Ishikawa (cell line): ENCODE data around the gene CEP128.

ENCODE experiments used
- CEBPB ChIP-seq: IDR thresholded peaks from 2 replicates; pipeline ENCODE4 v1.6.1; 2012
- CREB1 ChIP-seq: IDR thresholded peaks from 2 replicates; pipeline ENCODE4 v1.6.1; 2012; ENCODE audit warnings: low read depth
- EGR1 ChIP-seq: IDR thresholded peaks from 2 replicates; pipeline ENCODE4 v1.6.1; 2012
- EP300 ChIP-seq: IDR thresholded peaks from 2 replicates; pipeline ENCODE4 v1.6.1; 2012; ENCODE audit warnings: borderline replicate concordance
- FOXM1 ChIP-seq: IDR thresholded peaks from 2 replicates; pipeline ENCODE4 v1.6.1; 2012; ENCODE audit warnings: low read depth, borderline replicate concordance
- NFIC ChIP-seq: IDR thresholded peaks from 2 replicates; pipeline ENCODE4 v1.6.1; 2012
- RAD21 ChIP-seq: IDR thresholded peaks from 2 replicates; pipeline ENCODE4 v1.6.1; 2012; ENCODE audit warnings: low read depth
- TAF1 ChIP-seq: IDR thresholded peaks from 2 replicates; pipeline ENCODE4 v1.6.1; 2012; ENCODE audit warnings: low read depth, mild to moderate bottlenecking
- TCF12 ChIP-seq: IDR thresholded peaks from 2 replicates; pipeline ENCODE4 v1.6.1; 2012; ENCODE audit warnings: low read depth
- TEAD4 ChIP-seq: IDR thresholded peaks from 2 replicates; pipeline ENCODE4 v1.6.1; 2012
- YY1 ChIP-seq: IDR thresholded peaks from 2 replicates; pipeline ENCODE4 v1.6.1; 2012; ENCODE audit warnings: low read depth
- ZBTB7A ChIP-seq: IDR thresholded peaks from 2 replicates; pipeline ENCODE4 v1.6.1; 2012; ENCODE audit warnings: low read depth
- TF ChIP-seq, protein P1 (sequence below): IDR thresholded peaks from 2 replicates; pipeline ENCODE4 v1.6.1; 2012; ENCODE audit warnings: low read depth, mild to moderate bottlenecking
- TF ChIP-seq, protein P2 (sequence below): IDR thresholded peaks from 2 replicates; pipeline ENCODE4 v1.6.1; 2012
- TF ChIP-seq, protein P3 (sequence below): IDR thresholded peaks from 2 replicates; pipeline ENCODE4 v1.6.1; 2012

CEP128 gene

DNA sequence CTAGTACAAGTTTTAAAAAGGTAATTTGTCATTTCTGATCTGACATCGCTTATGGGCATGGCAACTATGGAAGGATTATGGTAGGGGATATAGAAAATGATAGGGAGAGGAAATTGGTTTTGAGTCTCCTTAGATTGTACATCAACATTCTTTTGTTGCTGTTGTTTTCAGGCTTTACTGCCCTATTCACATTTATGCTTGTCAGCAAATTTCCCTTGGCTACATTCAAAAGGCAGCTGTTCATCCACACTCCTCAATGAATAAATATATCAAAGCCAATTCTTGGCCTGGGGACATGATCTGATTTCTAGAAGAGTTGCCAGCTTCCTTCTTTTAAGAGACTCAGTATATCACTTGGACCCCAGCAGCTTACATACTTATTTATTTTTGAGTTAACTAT lies 283.4 kb downstream of the CEP128 start:
- TF ChIP-seq FOXM1 (no peak), CREB1 (no peak)

DNA sequence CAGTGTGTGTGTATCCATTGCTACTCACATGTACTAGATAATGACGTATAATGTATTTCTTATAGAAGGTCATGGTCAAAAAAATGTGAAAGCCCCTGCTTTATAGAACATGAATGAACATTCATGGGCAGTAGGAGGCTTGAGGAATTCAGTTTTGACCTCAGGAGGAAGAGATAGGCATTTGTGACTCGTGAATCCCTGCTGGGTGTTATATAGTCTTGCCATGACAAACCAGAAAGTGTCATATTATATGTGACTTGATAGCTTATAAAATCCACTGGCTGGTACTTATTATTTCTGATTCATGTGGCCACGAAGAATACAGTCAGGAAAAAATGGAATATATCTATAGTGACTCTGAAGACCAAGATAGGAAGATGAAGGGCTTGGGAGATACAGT lies 287.6 kb downstream of the CEP128 start:
- TF ChIP-seq TEAD4 (no peak), RAD21 (no peak), NFIC (no peak), EGR1 (no peak), YY1 (no peak), CREB1 (no peak)
- TF ChIP-seq, protein P1, sequence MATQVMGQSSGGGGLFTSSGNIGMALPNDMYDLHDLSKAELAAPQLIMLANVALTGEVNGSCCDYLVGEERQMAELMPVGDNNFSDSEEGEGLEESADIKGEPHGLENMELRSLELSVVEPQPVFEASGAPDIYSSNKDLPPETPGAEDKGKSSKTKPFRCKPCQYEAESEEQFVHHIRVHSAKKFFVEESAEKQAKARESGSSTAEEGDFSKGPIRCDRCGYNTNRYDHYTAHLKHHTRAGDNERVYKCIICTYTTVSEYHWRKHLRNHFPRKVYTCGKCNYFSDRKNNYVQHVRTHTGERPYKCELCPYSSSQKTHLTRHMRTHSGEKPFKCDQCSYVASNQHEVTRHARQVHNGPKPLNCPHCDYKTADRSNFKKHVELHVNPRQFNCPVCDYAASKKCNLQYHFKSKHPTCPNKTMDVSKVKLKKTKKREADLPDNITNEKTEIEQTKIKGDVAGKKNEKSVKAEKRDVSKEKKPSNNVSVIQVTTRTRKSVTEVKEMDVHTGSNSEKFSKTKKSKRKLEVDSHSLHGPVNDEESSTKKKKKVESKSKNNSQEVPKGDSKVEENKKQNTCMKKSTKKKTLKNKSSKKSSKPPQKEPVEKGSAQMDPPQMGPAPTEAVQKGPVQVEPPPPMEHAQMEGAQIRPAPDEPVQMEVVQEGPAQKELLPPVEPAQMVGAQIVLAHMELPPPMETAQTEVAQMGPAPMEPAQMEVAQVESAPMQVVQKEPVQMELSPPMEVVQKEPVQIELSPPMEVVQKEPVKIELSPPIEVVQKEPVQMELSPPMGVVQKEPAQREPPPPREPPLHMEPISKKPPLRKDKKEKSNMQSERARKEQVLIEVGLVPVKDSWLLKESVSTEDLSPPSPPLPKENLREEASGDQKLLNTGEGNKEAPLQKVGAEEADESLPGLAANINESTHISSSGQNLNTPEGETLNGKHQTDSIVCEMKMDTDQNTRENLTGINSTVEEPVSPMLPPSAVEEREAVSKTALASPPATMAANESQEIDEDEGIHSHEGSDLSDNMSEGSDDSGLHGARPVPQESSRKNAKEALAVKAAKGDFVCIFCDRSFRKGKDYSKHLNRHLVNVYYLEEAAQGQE, result no peak

DNA sequence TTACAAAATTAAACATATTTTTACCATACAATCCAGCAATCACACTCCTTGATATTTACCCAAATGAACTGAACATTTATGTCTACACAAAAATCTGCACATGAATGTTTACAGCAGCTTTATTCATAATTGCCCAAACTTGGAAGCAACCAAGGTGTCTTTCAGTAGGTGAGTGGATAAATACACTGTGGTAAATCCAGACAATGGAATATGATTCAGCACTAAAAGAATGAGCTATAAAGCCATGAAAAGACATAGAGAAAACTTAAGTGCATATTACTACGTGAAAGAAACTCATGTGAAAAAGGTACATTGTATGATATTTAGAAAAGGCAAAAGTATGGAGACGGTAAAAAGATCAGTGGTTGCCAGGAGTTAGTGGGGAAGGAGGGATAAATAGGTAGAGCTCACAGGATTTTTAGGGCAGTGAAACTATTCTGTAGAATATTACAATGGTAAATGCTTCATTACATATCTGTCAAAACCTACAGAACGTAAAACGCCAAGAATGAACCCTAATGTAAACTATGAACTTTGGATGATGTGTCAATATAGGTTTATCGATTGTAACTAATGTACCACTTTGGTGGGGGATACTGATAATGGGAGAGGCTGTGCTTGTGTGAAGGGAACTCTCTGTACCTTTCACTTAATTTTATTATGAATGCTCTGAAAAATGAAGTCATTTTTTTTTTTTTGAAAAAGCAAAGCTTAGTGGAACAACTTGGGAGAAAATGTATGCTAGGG lies 295.7 kb downstream of the CEP128 start:
- TF ChIP-seq TAF1, result no peak
- TF ChIP-seq TCF12, result no peak
- TF ChIP-seq TEAD4, result no peak
- TF ChIP-seq RAD21, result no peak
- no peak for TF ChIP-seq YY1
- no peak for TF ChIP-seq EP300
- TF ChIP-seq, protein P1, result no peak

DNA sequence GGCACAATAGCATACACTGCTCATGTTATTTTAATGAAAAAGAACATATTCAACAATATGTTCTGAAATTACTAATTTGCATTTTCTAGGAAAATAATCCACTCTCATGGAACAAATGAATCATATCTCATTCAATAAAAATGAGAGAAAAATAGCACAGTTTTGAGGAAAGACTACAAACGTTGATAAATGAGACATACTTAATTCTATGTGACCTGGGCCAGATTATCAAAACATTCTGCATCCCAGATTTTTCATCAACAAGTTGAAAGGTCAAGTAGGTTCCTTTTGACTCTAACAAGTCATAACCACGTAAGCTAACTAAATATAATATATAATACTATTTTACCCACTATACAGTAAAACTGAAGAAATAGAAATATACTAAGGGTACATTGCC lies 296.7 kb downstream of the CEP128 start:
- TF ChIP-seq, protein P2, sequence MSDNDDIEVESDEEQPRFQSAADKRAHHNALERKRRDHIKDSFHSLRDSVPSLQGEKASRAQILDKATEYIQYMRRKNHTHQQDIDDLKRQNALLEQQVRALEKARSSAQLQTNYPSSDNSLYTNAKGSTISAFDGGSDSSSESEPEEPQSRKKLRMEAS, result no peak
- TF ChIP-seq EGR1 (no peak), CEBPB (no peak), CREB1 (no peak), TCF12 (no peak), FOXM1 (no peak), TEAD4 (no peak), ZBTB7A (no peak), TAF1 (no peak), YY1 (no peak), EP300 (no peak), NFIC (no peak)
- TF ChIP-seq, protein P1, result no peak
- TF ChIP-seq, protein P3, sequence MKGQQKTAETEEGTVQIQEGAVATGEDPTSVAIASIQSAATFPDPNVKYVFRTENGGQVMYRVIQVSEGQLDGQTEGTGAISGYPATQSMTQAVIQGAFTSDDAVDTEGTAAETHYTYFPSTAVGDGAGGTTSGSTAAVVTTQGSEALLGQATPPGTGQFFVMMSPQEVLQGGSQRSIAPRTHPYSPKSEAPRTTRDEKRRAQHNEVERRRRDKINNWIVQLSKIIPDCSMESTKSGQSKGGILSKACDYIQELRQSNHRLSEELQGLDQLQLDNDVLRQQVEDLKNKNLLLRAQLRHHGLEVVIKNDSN, result no peak

DNA sequence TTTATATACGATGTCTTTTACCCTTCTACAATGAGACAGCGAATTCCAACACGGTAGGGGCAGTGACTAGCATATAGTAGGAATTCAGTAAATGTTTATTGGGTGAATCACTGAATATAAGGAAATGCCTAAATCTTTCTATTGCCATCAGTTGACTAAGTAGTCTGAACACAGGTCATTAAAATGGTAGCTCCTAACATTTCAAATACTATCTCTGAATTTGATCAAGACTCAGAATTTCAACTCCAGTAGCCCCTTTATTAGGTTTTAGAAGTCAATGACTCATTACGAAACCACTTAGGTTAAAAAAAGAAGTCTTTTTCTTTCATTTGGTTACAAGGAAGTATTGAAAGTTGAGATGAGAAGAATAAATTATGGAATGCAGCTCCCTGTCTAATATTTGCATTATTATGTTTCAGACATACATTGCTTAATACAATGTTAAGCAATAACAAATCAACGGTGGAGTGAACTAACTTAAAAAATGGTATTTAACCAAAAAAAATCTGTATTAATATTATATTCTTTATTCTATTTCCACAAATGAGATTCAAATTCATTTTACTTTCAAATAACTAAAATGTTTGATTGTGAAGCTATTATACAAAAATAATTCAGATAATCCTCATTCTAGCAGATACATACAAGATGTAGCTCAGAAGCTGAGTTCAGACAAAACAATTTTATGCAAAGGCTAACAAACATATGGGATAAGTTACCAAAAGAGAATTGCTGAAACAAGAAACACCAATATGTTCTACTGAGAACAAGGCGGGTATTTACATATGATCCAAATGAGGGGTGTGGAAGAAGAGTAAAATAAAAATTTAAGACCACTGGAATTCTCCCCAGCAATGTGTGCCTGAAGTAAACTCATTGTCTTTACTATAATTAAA lies 302.7 kb downstream of the CEP128 start:
- TF ChIP-seq ZBTB7A (no peak), TAF1 (no peak), TCF12 (no peak), EP300 (no peak), FOXM1 (no peak), EGR1 (no peak), RAD21 (no peak), TEAD4 (no peak), CEBPB (no peak), YY1 (no peak), CREB1 (no peak), NFIC (no peak)
- TF ChIP-seq, protein P1, result no peak
- TF ChIP-seq, protein P2, result no peak
- TF ChIP-seq, protein P3, result no peak
